ENCODE data around the gene HRCT1. TPM values are rescaled to one million over a fixed set of nuclear protein-coding genes. Genes with fewer than 3 reads are reported as not detected.
A peak's percentile ranks its signal among the peaks of the same experiment; 100 is the strongest.

HRCT1 gene
- total and polyA plus RNA-seq, 2 of the 4 experiments (the other 2 are of a cell fraction), result 1.1 to 3.9 TPM

GRCh38 chr9:35882263-35882848, 23.6 kb upstream of the HRCT1 start:
- Histone ChIP-seq H2BK120ac (ENCODE audit: low read depth, low read length) (no peak overlapping the region), H3K79me1 (ENCODE audit: low read depth in 1 of 2, low read length in 2 of 2) (no peaks in the 10 kb centered on the region), H3K4me1 (ENCODE audit: control insufficient read depth, insufficient read depth, low read length) (no peaks in the 10 kb centered on the region), H2AFZ (replicated peaks; ENCODE audit: low read length, poor library complexity) (no peak overlapping the region), H2BK15ac (ENCODE audit: low read depth, low read length) (no peak overlapping the region), H3K9me1 (ENCODE audit: insufficient read depth, low read length) (no peaks in the 10 kb centered on the region), H3K14ac (replicated peaks; ENCODE audit: low read depth, low read length) (no peak overlapping the region), H3K4ac (ENCODE audit: low read depth, low read length) (no peak overlapping the region), H3K4me2 (ENCODE audit: low read depth, low read length) (no peak overlapping the region), H3K36me3 (ENCODE audit: control insufficient read depth, insufficient read depth, low read length) (no peaks in the 10 kb centered on the region), H2AK9ac (replicated peaks; ENCODE audit: low read depth, low read length, poor library complexity) (no peak overlapping the region), H4K8ac (ENCODE audit: low read depth in 2 of 2, low read length in 2 of 2) (no peak overlapping the region), H2AK5ac (ENCODE audit: low read depth, low read length) (no peak overlapping the region), H2BK5ac (ENCODE audit: low read depth, low read length, poor library complexity, severe bottlenecking) (no peak overlapping the region), H3K27ac (ENCODE audit: insufficient read depth, low read length) (no peak overlapping the region), H3K18ac (ENCODE audit: low read depth, low read length) (no peak overlapping the region), H4K5ac (ENCODE audit: low read depth, low read length) (no peak overlapping the region), H3K9me3 (ENCODE audit: control insufficient read depth, insufficient read depth, low read length) (peaks cover 3% of the 10 kb centered on the region; the same call in 1 of the 2 replicates), H3K27me3 (ENCODE audit: control insufficient read depth, insufficient read depth, low read length) (peaks cover 5% of the 10 kb centered on the region), H3K4me3 (ENCODE audit: insufficient read depth, low read depth, low read length) (no peak overlapping the region), H3K56ac (ENCODE audit: extremely low read depth, insufficient read depth, low read length) (no peak overlapping the region), H3K9ac (ENCODE audit: low read depth, low read length) (no peak overlapping the region), H3K23ac (ENCODE audit: low read depth, low read length) (no peak overlapping the region), H2BK20ac (ENCODE audit: low read depth, low read length) (no peak overlapping the region), H4K20me1 (ENCODE audit: insufficient read depth, low read length) (no peaks in the 10 kb centered on the region), H4K91ac (ENCODE audit: insufficient read depth, low read depth, low read length) (no peak overlapping the region)
- ChIA-PET CTCF (interaction anchor here (0.6 to 1.7 kb wide), 14 partner anchors 9 to 607 kb away, joined by 3 to 37 read pairs (median 3); partner anchors contain the start of genes FAM221B, NPR2, OR13J1 and TMEM8B), POLR2A (ENCODE audit: unreplicated experiment) (interaction anchor here (1.2 kb wide), 1 partner anchor 92 kb away, joined by 3 read pairs; no protein-coding TSS in a partner anchor)
- no TSS peak for BruUV-seq (replicated peaks)
- no CpG with 5 or more reads among the region's 4 CpGs for WGBS, 2 experiments (ENCODE audit: extremely low coverage in 2 of 2, insufficient read length in 1 of 2)
- dilution Hi-C loops (cut with HindIII; ENCODE audit: low sequenced_read_pairs, unreplicated experiment), result no loop called here
- ATAC-seq (ENCODE audit: low read depth) (peak; percentile 94), DNase-seq (peak; percentile 71)
- no peak for TF ChIP-seq CEBPB (IDR thresholded peaks at IDR 0.05; ENCODE audit: low read depth, low read length)
- no peak for TF ChIP-seq RCOR1 (IDR thresholded peaks at IDR 0.05; ENCODE audit: insufficient replicate concordance, low read length)
- TF ChIP-seq RAD21 (IDR thresholded peaks at IDR 0.05; ENCODE audit: low read length), result peak; percentile 88
- no peak for TF ChIP-seq FOS (IDR thresholded peaks at IDR 0.05; ENCODE audit: low read depth, low read length)
- no peak for TF ChIP-seq MAZ (IDR thresholded peaks at IDR 0.05; ENCODE audit: borderline replicate concordance, low read depth, low read length)
- no peak for TF ChIP-seq USF2 (IDR thresholded peaks at IDR 0.05; ENCODE audit: low read depth, low read length)
- peak; percentile 93 for TF ChIP-seq CTCF (conservative IDR thresholded peaks at IDR 0.05; ENCODE audit: low read depth, low read length)
- no peak for TF ChIP-seq ELK1 (IDR thresholded peaks at IDR 0.05; ENCODE audit: borderline replicate concordance, low read depth, low read length)
- no peak for TF ChIP-seq NFE2L2 (IDR thresholded peaks at IDR 0.05; ENCODE audit: low read depth, low read length)
- TF ChIP-seq SMC3 (IDR thresholded peaks at IDR 0.05; ENCODE audit: low read depth, low read length), result peak; percentile 98
- TF ChIP-seq POLR2A (IDR thresholded peaks at IDR 0.05; ENCODE audit: low read depth, low read length), result no peak
- no peak for TF ChIP-seq BHLHE40 (IDR thresholded peaks at IDR 0.05; ENCODE audit: low read depth, low read length)
- TF ChIP-seq MAFK (IDR thresholded peaks at IDR 0.05; ENCODE audit: low read depth, low read length), result no peak
- no peak for TF ChIP-seq RFX5 (IDR thresholded peaks at IDR 0.05; ENCODE audit: low read depth, low read length)
- TF ChIP-seq CHD1 (IDR thresholded peaks at IDR 0.05; ENCODE audit: low read depth, low read length), result no peak
- no peak for TF ChIP-seq MXI1 (IDR thresholded peaks at IDR 0.05; ENCODE audit: borderline replicate concordance, low read depth, low read length)
- intact Hi-C loops (cut with micrococcal nuclease), result loop anchor here (1.0 kb wide), 2 partner anchors 56 to 92 kb away; no protein-coding TSS in a partner anchor
- in situ Hi-C loops (cut with MboI; ENCODE audit: low sequenced_read_pairs), result loop anchor here (5.0 to 10.0 kb wide), 2 partner anchors 62 to 105 kb away; no protein-coding TSS in a partner anchor

Measured in IMR-90 (cell line).